NCI-H1417 treated with DMSO at 0.1 percent for 48 hours (cell line): ENCODE data around the gene TMEM234.

Experiments
- DNase-seq: peaks from one replicate; lab custom pipeline; 2025; lab: John Stamatoyannopoulos, UW

TMEM234 gene

DNA sequence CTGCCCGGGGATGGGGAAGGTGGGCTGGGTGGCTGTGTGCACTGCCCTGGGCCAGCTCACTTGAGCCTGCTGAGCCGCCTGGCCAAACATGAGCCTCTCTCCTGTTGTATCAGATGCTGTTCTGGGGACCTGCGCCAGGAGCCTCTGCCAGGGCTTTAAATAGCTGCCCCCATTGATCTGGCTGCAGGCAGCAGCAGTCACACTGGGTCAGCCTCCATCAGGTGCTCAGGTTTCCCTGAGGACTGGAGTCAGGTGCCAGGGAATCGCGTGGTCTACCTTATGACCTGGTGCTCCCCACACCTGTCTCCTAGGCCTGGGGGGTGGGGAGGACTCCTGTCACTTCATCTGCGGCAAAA, 22.5 kb downstream of the TMEM234 start:
- DNase-seq = no peak

- no peak for DNase-seq
Observed at GRCh38 chr1:32199043-32199716, 23.0 kb downstream of the TMEM234 start.

DNA sequence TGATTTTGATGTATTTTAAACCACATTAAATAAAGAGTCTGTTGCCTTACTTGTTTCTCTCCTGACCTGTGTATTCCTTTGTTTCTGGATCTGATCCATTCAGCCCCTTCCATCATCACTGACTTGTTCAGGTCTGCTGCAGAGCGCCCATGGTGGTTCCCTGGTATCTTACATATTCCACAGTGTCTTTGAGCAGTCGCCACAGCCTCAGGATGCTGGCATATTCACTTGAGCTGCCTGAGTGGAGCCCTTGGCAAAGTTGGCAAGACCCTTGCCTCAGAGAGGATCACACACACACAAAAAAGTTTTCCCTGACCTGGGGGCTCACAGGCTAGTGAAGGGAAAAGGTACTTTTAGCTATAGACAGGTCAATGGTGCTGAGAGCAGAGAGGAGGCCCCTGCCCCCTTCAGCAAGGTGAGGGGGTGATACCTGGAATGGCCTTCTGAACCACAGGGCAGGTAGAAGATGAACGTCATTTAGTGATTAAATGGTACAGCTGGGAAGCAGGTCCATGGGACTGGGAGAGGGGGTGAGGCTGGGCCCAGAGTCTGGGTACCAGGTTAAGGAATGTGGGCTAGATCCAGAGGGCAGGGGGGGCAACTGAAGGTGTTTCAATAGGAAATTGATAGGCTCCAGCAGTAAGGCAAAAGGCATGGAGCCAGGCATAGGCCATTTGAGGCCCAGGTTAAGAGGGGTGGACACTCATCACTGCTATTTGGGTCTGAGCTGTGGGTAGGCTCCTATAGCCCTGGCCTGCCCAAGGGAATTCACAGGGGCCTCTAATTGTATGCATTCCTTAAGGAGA, 23.7 kb downstream of the TMEM234 start:
- no peak for DNase-seq

GRCh38 chr1:32197837-32198236, 24.3 kb downstream of the TMEM234 start:
- no peak for DNase-seq

DNA sequence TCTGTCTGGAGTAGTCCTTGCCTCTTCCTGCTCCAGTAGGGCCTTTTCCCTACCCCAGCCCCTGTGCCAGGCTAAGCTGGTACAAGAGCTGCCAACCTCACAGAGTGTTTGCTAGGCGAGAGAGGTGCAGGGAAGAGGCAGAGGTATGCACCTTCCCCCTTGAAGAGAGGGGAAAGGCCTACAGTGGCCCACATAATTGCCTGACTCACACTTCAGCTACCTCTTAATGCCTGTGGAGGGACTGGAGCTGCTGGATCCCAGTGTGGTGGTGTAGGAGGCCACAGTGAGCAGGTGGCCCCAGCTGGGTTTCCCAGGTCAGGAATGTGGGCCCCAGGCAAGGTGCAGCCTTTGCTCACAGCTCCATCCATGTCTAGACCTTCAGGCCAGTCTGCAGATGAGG, 25.1 kb downstream of the TMEM234 start:
- no peak for DNase-seq

- DNase-seq = no peak
Observed at GRCh38 chr1:32195972-32196823, 26.0 kb downstream of the TMEM234 start.

DNA sequence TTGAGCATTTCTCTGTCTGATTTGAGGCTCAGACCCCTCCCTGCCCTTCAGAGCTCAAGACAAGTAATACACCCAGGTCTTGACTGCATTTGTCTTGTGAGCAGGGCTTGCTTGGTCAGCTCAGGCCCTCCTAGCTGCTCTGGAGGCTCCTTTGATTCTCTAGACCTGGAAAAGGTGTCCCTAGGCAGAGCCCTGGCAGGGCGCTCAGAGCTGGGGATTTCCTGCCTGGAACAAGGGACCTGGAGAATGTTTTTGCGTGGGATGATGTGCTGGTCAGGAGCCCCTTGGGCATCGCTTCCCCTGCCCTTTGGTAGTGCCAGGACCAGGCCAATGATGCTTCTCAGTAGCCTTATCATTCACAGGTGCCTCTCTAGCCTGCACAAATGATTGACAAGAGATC, 26.6 kb downstream of the TMEM234 start:
- no peak for DNase-seq

DNA sequence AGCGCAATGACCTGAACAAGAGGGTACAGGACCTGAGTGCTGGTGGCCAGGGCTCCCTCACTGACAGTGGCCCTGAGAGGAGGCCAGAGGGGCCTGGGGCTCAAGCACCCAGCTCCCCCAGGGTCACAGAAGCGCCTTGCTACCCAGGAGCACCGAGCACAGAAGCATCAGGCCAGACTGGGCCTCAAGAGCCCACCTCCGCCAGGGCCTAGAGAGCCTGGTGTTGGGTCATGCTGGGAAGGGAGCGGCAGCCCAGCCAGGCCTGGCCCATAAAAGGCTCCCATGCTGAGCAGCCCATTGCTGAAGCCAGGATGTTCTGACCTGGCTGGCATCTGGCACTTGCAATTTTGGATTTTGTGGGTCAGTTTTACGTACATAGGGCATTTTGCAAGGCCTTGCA, 27.2 kb downstream of the TMEM234 start:
- DNase-seq = no peak

GRCh38 chr1:32192220-32192948, 29.8 kb downstream of the TMEM234 start:
- DNase-seq = no peak

- DNase-seq = no peak
Observed at GRCh38 chr1:32187850-32188249, 34.3 kb downstream of the TMEM234 start.

DNA sequence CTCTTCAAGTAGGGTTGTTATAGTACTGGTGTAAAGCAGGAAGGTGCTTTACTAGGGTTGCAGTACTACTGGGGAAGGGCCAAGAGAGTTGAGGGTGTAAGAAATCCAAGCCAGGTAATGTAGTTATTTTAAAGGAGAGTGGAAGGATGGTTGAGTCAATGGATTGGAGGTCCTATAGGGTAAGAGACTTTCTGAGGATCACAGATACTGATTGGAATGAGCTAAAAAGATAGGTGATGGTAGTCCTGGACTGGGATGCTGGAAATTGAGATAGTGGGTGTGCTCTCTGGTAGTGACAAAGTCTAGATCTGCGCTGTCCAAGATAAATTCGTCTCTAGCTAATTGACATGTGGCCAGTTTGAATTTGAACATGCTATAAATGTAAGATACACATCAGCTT, 35.7 kb downstream of the TMEM234 start:
- DNase-seq = no peak

- DNase-seq = no peak
Observed at GRCh38 chr1:32186077-32186476, 36.1 kb downstream of the TMEM234 start.

- no peak for DNase-seq
Observed at GRCh38 chr1:32184650-32185049, 37.5 kb downstream of the TMEM234 start.

- no peak for DNase-seq
Observed at GRCh38 chr1:32182060-32182459, 40.1 kb downstream of the TMEM234 start.

- no peak for DNase-seq
Observed at GRCh38 chr1:32181563-32181962, 40.6 kb downstream of the TMEM234 start.

GRCh38 chr1:32181065-32181464, 41.1 kb downstream of the TMEM234 start:
- no peak for DNase-seq

- no peak for DNase-seq
Observed at GRCh38 chr1:32180186-32181060, 41.7 kb downstream of the TMEM234 start.

GRCh38 chr1:32179443-32180185, 42.5 kb downstream of the TMEM234 start, which contains the start of gene TXLNA:
TXLNA (plus strand) TSS chr1:32179675; CDS start chr1:32180346, 671 bp downstream.
- peak; percentile 84 for DNase-seq

DNA sequence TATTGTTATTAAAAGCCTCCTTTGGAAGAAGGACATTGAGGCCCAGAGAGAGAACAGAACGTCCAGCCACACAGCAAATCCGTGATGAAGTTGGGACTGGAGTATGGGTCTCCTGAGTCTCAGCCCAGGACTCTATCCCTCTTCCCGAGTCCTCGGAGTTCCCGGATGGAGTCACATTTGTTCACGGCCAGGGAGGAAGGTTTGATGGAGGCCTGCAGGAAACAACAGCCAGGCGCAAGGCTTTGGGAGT, 43.0 kb downstream of the TMEM234 start:
- no peak for DNase-seq

GRCh38 chr1:32178380-32179192, 43.6 kb downstream of the TMEM234 start:
- no peak for DNase-seq
